ENCODE measurements around the gene KRT78. TPM values are rescaled to one million over a fixed set of nuclear protein-coding genes. Genes with fewer than 3 reads are reported as not detected.

The KRT78 gene
- total RNA-seq, 2 experiments from 2014 or later = not detected

DNA sequence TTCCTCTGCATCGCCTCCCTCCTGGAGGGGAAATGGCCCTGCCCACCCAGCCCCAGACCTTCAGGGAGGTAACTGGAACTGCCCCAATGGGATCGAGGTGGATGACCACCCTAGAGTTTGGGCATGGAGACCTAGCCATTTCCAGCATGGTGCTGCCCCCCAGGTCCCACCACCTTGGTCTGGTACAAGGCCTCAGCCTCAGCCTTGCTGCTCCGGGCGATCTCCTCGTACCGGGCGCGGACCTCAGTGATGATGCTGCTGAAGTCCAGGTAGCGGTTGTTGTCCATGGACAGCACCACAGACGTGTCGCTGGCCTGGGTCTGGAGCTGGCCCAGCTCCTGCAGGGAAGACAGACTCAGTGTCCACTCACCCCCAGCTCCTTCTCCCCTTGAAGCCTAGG lies 4.4 kb downstream of the KRT78 start:
- H3K36me3 Mint-ChIP-seq (ENCODE audit: low read depth) = no peaks in the 10 kb centered on the region
- H3K27me3 ChIP-seq (ENCODE audit: control insufficient read depth in 1 of 2, insufficient read depth in 2 of 2, low read length in 2 of 2) = peaks cover 0 to 3% of the 10 kb centered on the region in 2 experiments
- H3K9me3 ChIP-seq (ENCODE audit: control insufficient read depth in 1 of 2, insufficient read depth in 1 of 2, low read length in 2 of 2) = no peaks in the 10 kb centered on the region
- H3K4me3 ChIP-seq (ENCODE audit: low read length) = no peak overlapping the region
- ChIA-PET CTCF (no interaction called here), POLR2A (no interaction called here)
- H3K27ac Mint-ChIP-seq = no peak overlapping the region
- peaks cover 6% of the 10 kb centered on the region for H3K27me3 Mint-ChIP-seq
- H3K36me3 ChIP-seq (ENCODE audit: insufficient read depth, low read length) = no peaks in the 10 kb centered on the region
- intact Hi-C loops (cut with DNase I, micrococcal nuclease) = no loop called here
- peaks cover 5% of the 10 kb centered on the region for H3K4me1 Mint-ChIP-seq (ENCODE audit: low read depth)
- no peaks in the 10 kb centered on the region for H3K9me3 Mint-ChIP-seq
- no peak overlapping the region for H3K27ac ChIP-seq (ENCODE audit: low read depth in 1 of 2, low read length in 2 of 2)
- TF ChIP-seq, protein P1, sequence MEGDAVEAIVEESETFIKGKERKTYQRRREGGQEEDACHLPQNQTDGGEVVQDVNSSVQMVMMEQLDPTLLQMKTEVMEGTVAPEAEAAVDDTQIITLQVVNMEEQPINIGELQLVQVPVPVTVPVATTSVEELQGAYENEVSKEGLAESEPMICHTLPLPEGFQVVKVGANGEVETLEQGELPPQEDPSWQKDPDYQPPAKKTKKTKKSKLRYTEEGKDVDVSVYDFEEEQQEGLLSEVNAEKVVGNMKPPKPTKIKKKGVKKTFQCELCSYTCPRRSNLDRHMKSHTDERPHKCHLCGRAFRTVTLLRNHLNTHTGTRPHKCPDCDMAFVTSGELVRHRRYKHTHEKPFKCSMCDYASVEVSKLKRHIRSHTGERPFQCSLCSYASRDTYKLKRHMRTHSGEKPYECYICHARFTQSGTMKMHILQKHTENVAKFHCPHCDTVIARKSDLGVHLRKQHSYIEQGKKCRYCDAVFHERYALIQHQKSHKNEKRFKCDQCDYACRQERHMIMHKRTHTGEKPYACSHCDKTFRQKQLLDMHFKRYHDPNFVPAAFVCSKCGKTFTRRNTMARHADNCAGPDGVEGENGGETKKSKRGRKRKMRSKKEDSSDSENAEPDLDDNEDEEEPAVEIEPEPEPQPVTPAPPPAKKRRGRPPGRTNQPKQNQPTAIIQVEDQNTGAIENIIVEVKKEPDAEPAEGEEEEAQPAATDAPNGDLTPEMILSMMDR (IDR thresholded peaks at IDR 0.05) = no peak
- H3K4me1 ChIP-seq (ENCODE audit: insufficient read depth, low read length) = no peaks in the 10 kb centered on the region
- ATAC-seq (ENCODE audit: poor library complexity) (no peak), DNase-seq (no peak)
- H3K4me3 Mint-ChIP-seq = no peak overlapping the region

DNA sequence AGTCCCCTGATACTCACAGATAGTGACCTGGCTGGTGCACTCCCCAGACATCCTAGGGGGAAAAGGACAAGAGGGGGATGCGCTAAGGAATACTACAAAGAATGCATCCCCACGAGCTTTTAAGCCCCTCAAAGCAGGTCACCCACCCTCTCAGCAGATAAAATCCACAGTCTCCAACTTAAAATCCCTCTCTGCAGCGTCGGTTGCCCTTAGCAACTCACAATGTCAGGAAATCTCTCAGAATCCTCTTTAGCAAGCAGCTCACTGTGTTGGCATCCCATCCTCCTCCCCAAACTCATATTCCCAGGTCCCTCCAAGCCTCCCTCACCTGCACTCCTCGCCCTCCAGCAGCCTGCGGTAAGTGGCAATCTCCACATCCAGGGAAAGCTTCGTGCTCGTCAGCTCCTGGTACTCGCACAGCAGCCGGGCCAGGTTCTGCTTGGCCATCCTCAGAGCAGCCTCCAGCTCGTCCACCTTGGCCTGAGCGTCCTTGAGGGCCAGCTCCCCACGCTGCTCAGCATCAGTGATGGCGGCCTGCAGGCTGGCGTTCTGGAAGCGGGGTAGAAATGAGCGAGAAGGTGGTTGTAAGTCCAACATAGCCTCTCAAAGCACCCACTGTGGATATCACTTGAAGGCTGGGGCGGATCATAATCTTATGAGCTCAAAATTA lies 9.2 kb downstream of the KRT78 start:
- no peak for ATAC-seq (ENCODE audit: poor library complexity)
- TF ChIP-seq, protein P1 (IDR thresholded peaks at IDR 0.05) = no peak
- no peaks in the 10 kb centered on the region for H3K36me3 ChIP-seq (ENCODE audit: insufficient read depth, low read length)
- Mint-ChIP-seq H3K36me3 (ENCODE audit: low read depth) (no peaks in the 10 kb centered on the region), H3K27ac (no peak overlapping the region), H3K27me3 (peaks cover 9% of the 10 kb centered on the region), H3K9me3 (no peaks in the 10 kb centered on the region), H3K4me3 (no peak overlapping the region), H3K4me1 (ENCODE audit: low read depth) (peaks cover 23% of the 10 kb centered on the region)
- H3K9me3 ChIP-seq (ENCODE audit: control insufficient read depth in 1 of 2, insufficient read depth in 1 of 2, low read length in 2 of 2) = no peaks in the 10 kb centered on the region
- ChIA-PET CTCF (no interaction called here), POLR2A (no interaction called here)
- H3K4me1 ChIP-seq (ENCODE audit: insufficient read depth, low read length) = peaks cover 8% of the 10 kb centered on the region
- intact Hi-C loops (cut with DNase I, micrococcal nuclease) = no loop called here
- DNase-seq = no peak
- no peak overlapping the region for H3K4me3 ChIP-seq (ENCODE audit: low read length)
- H3K27me3 ChIP-seq (ENCODE audit: control insufficient read depth in 1 of 2, insufficient read depth in 2 of 2, low read length in 2 of 2) = no peaks in the 10 kb centered on the region
- no peak overlapping the region for H3K27ac ChIP-seq (ENCODE audit: low read depth in 1 of 2, low read length in 2 of 2)

DNA sequence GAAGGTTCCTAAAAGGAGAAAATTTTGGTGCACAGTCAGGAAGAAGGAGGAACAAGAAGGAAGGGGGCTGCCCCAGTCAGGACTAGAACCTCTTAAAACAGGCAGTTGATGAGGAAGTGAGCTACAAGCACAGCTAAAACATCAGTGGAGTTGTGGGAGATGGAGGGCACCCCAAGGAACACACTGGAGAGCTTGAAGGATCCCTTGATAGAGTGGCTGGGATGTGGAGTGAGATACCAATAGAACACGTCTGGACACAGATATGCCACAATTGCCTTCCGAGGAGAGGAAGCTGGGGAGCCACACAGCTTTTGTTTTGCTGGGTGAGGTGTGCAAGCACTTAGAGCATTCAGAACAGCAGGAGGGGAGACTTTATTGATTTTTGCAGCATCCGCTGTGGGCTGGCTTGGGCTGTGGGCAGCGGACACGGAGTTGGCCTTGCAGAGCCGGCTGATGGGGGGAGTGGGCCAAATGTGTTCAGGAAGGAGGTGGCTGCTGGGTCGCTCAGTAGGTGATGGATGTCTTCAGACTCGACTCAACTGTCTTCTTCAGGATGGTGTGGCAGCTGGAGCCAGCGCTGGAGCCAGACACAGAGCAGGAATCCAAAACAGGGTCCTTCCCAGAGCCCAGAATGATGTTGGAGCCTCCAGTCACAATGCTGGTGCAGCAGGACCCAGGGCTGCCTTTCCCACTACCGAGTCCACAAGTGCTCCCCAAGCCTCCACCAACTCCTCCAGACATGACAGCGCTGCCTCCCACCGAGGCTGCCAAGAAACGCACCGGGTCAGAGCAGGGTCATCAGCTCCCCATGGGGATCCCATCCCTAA lies 10.0 kb downstream of the KRT78 start:
- POLR2A ChIA-PET = no interaction called here
- ATAC-seq (ENCODE audit: poor library complexity) (no peak), DNase-seq (no peak)
- no peaks in the 10 kb centered on the region for H3K36me3 Mint-ChIP-seq (ENCODE audit: low read depth)
- H3K27me3 Mint-ChIP-seq = peaks cover 9% of the 10 kb centered on the region
- H3K27ac ChIP-seq (ENCODE audit: low read depth in 1 of 2, low read length in 2 of 2) = no peak overlapping the region
- H3K4me3 ChIP-seq (ENCODE audit: low read length) = no peak overlapping the region
- H3K27ac Mint-ChIP-seq = no peak overlapping the region
- intact Hi-C loops (cut with DNase I, micrococcal nuclease) = no loop called here
- TF ChIP-seq, protein P1 (IDR thresholded peaks at IDR 0.05) = no peak
- CTCF ChIA-PET = no interaction called here
- H3K4me3 Mint-ChIP-seq = no peak overlapping the region
- H3K36me3 ChIP-seq (ENCODE audit: insufficient read depth, low read length) = no peaks in the 10 kb centered on the region
- peaks cover 23% of the 10 kb centered on the region for H3K4me1 Mint-ChIP-seq (ENCODE audit: low read depth)
- peaks cover 8% of the 10 kb centered on the region for H3K4me1 ChIP-seq (ENCODE audit: insufficient read depth, low read length)
- H3K27me3 ChIP-seq (ENCODE audit: control insufficient read depth in 1 of 2, insufficient read depth in 2 of 2, low read length in 2 of 2) = no peaks in the 10 kb centered on the region
- H3K9me3 ChIP-seq (ENCODE audit: control insufficient read depth in 1 of 2, insufficient read depth in 1 of 2, low read length in 2 of 2) = no peaks in the 10 kb centered on the region
- no peaks in the 10 kb centered on the region for H3K9me3 Mint-ChIP-seq

Measured in CD4-positive, alpha-beta T cell (primary cell).